OCI-LY3 (cell line): ENCODE measurements around the gene MKNK1.

Experiments used
- H2AFZ ChIP-seq: fragments of 200-600, 300-600 bp; shearing (Covaris generic); 2 replicates; pipeline ENCODE4 v1.6.0; 2014; ENCODE audit warnings: antibody characterized with exemption, low read depth, low read length
- H3K27ac ChIP-seq: fragments of 200-600, 300-600 bp; sonication (generic); 2 replicates; pipeline ENCODE4 v1.5.1; 2014; ENCODE audit warnings: mild to moderate bottlenecking, low read length, moderate library complexity, mixed read lengths
- H3K27me3 ChIP-seq: fragments of 200-600, 300-600 bp; sonication (generic); 2 replicates; pipeline ENCODE4 v1.6.1; 2014; ENCODE audit warnings: low read depth, low read length, mixed read lengths
- H3K36me3 ChIP-seq: fragments of 200-600, 300-600 bp; sonication (generic); replicated peaks from 2 replicates; pipeline ENCODE3; 2014; ENCODE audit warnings: low read depth, low read length, mixed read lengths
- H3K4me1 ChIP-seq: fragments of 300-600, 200-600 bp; sonication (generic); 2 replicates; pipeline ENCODE4 v1.6.1; 2014; ENCODE audit warnings: low read length, mixed read lengths
- H3K4me2 ChIP-seq: fragments of 200-600, 300-600 bp; sonication (generic); 2 replicates; pipeline ENCODE4 v1.6.1; 2014; ENCODE audit warnings: low read length, mixed read lengths
- H3K4me3 ChIP-seq: fragments of 300-600, 200-600 bp; sonication (generic); 2 replicates; pipeline ENCODE4 v1.5.1; 2014; ENCODE audit warnings: antibody characterized with exemption, mild to moderate bottlenecking, low read length, moderate library complexity
- H3K79me2 ChIP-seq: fragments of 300-600, 200-600 bp; shearing (Covaris generic); 2 replicates; pipeline ENCODE4 v1.6.1; 2014; ENCODE audit warnings: mild to moderate bottlenecking, low read length, mixed read lengths
- H3K9ac ChIP-seq: fragments of 300-600, 200-600 bp; shearing (Covaris generic); 2 replicates; pipeline ENCODE4 v1.6.0; 2014; ENCODE audit warnings: mild to moderate bottlenecking, low read length, moderate library complexity
- H3K9me3 ChIP-seq: fragments of 200-600, 300-600 bp; shearing (Covaris generic); 2 replicates; pipeline ENCODE4 v1.6.1; 2014; ENCODE audit warnings: low read length, mixed read lengths; ENCODE audit not compliant: insufficient read depth
- H4K20me1 ChIP-seq: fragments of 200-600, 300-600 bp; sonication (generic); 2 replicates; pipeline ENCODE4 v1.6.1; 2016; ENCODE audit warnings: low read length, mixed read lengths; ENCODE audit not compliant: insufficient read depth
- EZH2phosphoT487 ChIP-seq: fragments of 200-600 bp; shearing (Covaris generic); IDR thresholded peaks from 2 replicates; pipeline ENCODE4 v1.6.1; 2018; ENCODE audit warnings: antibody characterized with exemption, mixed run types, low read depth
- TF ChIP-seq, protein P1 (sequence below): fragments of 200-600, 300-600 bp; sonication (generic); IDR thresholded peaks from 2 replicates; pipeline ENCODE4 v1.5.1; 2014; ENCODE audit warnings: antibody characterized with exemption, low read length, low read depth

Gene MKNK1

DNA sequence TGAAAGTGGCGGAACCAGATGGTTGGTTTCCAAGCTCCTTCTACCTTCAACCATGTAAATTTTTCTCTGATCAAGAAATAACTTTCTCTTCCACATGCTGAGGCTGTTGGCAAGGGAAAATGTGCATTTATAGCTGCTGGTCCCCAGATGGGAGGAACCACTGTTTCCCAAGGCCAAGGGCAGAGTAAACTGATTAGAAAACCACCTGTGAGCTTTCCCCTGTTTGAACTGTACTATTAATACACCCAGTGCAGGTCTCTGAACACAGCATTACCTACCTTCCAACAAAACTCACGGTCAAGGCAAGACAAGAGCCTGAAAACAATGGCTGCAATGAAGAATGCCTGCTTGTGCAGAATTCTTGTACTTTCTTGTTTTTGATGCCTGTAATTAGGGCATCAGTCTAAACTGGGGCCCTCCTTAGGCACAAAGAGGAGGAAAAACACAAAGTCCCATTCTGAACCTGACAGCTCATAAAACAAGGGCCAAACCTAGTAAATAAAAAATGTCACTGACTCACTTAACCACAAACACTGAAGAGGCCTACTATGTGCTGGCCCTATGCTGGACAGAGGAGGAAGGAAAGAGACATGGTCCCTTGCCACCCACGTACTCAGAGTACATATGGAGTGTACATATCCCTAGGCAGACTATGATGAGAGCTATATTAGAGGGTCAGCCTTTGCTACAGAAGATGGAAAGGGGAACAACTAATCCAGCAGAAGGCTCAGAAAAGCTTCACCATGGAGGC is 2.6 kb downstream of the MKNK1 start:
- Histone ChIP-seq H3K36me3 (no peaks in the 10 kb centered on the region), H3K4me2 (no peak overlapping the region), H3K4me1 (peaks cover 13% of the 10 kb centered on the region), H3K4me3 (no peak overlapping the region), H3K9ac (no peak overlapping the region), H3K79me2 (no peaks in the 10 kb centered on the region), H3K27ac (no peak overlapping the region), H3K27me3 (no peaks in the 10 kb centered on the region), H4K20me1 (no peaks in the 10 kb centered on the region), H3K9me3 (no peaks in the 10 kb centered on the region), H2AFZ (no peak overlapping the region)
- no peak for TF ChIP-seq EZH2phosphoT487
- TF ChIP-seq, protein P1, sequence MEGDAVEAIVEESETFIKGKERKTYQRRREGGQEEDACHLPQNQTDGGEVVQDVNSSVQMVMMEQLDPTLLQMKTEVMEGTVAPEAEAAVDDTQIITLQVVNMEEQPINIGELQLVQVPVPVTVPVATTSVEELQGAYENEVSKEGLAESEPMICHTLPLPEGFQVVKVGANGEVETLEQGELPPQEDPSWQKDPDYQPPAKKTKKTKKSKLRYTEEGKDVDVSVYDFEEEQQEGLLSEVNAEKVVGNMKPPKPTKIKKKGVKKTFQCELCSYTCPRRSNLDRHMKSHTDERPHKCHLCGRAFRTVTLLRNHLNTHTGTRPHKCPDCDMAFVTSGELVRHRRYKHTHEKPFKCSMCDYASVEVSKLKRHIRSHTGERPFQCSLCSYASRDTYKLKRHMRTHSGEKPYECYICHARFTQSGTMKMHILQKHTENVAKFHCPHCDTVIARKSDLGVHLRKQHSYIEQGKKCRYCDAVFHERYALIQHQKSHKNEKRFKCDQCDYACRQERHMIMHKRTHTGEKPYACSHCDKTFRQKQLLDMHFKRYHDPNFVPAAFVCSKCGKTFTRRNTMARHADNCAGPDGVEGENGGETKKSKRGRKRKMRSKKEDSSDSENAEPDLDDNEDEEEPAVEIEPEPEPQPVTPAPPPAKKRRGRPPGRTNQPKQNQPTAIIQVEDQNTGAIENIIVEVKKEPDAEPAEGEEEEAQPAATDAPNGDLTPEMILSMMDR = no peak

GRCh38 chr1:46599059-46599970 is 4.8 kb downstream of the MKNK1 start:
- no peaks in the 10 kb centered on the region for H3K79me2 ChIP-seq
- H3K4me2 ChIP-seq = no peak overlapping the region
- no peaks in the 10 kb centered on the region for H3K27me3 ChIP-seq
- H3K9ac ChIP-seq = no peak overlapping the region
- no peaks in the 10 kb centered on the region for H3K36me3 ChIP-seq
- H3K27ac ChIP-seq = no peak overlapping the region
- no peaks in the 10 kb centered on the region for H4K20me1 ChIP-seq
- H2AFZ ChIP-seq = no peak overlapping the region
- H3K4me1 ChIP-seq = peaks cover 17% of the 10 kb centered on the region
- no peak overlapping the region for H3K4me3 ChIP-seq
- no peak for TF ChIP-seq EZH2phosphoT487
- TF ChIP-seq, protein P1 = no peak
- H3K9me3 ChIP-seq = no peaks in the 10 kb centered on the region

DNA sequence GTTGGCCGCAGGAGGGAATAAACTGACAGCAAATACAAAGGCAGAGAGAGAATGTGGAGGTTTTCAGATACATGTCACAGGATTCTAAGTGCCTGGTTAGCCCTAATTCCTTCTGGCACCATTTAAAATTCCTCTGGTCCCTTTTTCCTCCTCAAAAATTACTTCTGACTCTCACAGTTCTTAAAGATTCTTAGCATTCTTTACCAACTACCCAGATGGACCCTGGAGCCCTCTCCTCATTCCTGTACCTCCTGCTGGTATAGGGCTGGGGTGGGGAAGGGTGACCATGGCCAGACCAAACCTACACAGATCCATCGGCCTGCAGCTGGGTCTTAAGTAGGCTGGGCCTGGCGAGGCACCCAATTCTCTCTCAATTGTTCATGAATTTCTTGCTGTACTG is 7.2 kb downstream of the MKNK1 start:
- Histone ChIP-seq H3K4me2 (no peak overlapping the region), H3K36me3 (no peaks in the 10 kb centered on the region), H3K27me3 (no peaks in the 10 kb centered on the region), H3K9ac (no peak overlapping the region), H3K79me2 (no peaks in the 10 kb centered on the region), H3K4me3 (no peak overlapping the region), H2AFZ (no peak overlapping the region), H4K20me1 (no peaks in the 10 kb centered on the region), H3K4me1 (peaks cover 10% of the 10 kb centered on the region), H3K9me3 (no peaks in the 10 kb centered on the region), H3K27ac (no peak overlapping the region)
- TF ChIP-seq EZH2phosphoT487 = no peak

DNA sequence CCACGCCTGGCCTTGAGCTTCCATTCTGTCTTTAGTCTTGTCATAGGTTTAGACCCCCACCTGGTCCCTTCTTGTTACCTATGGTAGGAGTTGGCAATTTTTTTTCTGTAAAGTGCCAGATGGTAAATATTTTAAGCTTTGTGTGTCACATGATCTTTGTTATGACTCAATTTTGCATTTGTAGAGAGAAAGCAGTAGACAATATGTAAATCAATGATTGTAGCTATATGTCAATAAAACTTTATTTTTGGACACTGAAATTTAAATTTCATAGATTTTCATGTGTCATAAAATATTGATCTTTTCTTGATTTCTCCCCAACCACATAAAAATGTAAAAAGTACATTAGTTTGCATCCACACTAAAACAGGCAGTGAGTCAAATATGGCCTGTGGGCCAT is 8.0 kb downstream of the MKNK1 start:
- no peak overlapping the region for H3K27ac ChIP-seq
- H3K4me2 ChIP-seq = no peak overlapping the region

More for the DNA sequence above, 8.0 kb downstream of the MKNK1 start:
- Histone ChIP-seq H3K36me3 (no peaks in the 10 kb centered on the region), H3K27me3 (no peaks in the 10 kb centered on the region), H4K20me1 (no peaks in the 10 kb centered on the region), H3K9ac (no peak overlapping the region), H3K4me1 (peaks cover 10% of the 10 kb centered on the region), H3K4me3 (no peak overlapping the region), H2AFZ (no peak overlapping the region), H3K79me2 (no peaks in the 10 kb centered on the region), H3K9me3 (no peaks in the 10 kb centered on the region)
- TF ChIP-seq EZH2phosphoT487 = no peak
- TF ChIP-seq, protein P1 = no peak
